Heart left ventricle (tissue), 13 donors: ENCODE measurements around the gene TTN.

ENCODE experiments used
- CTCF ChIP-seq, 12 donors: fragments of 200-600 bp; sonication (generic) in 4 of 12; IDR thresholded peaks; one replicate each; pipeline versions ENCODE4 v1.5.0 to v1.8.0; 2018 to 2022; ENCODE audit warnings: antibody characterized with exemption in 12 of 12, mild to moderate bottlenecking in 5 of 12
- POLR2A ChIP-seq, 2 donors: fragments of 450-650 bp; IDR thresholded peaks; one replicate each; pipeline ENCODE4 v1.6.1; 2017; ENCODE audit warnings: antibody characterized with exemption in 2 of 2, mild to moderate bottlenecking in 2 of 2, moderate library complexity in 2 of 2
- donor health status: ischemic (EF 13 %, LVEDD 7.1; RV severe dilation, severe dysfunction).
- donor health status: DM: no; HTN: yes; CAD: no.
- donor health status: DM: no; HTN: no; CAD: no.
- donor health status: ischemic (EF 25% LVEDD 6.9; RV normal size, moderate dysfunction).
- donor health status: ischemic (EF 25% LVEDD 5.7; RV mildly dilated, moderate dysfunction).
- donor health status: ischemic (EF 35%, LVEDD 5.7; RV mildly dilated, moderate dysfunction).
- donor health status: nonischemic (EF 11% LVEDD 7.7; RV severe dilation, severe dysfunction).
- donor health status: DM: yes; HTN: yes; CAD: no.
- donor health status: PGD.
- donor health status: ischemic (EF 29% LVEDD 5.4; RV normal size, mild dysfunction).
- donor health status: nonischemic (EF 23%, LVEDD 6.1; RV moderate dilation, normal function).

GRCh38 chr2:178716394-178716793, 90.8 kb downstream of the TTN start:
- TF ChIP-seq CTCF (IDR thresholded peaks at IDR 0.05) (no peak), POLR2A (IDR thresholded peaks at IDR 0.05) (no peak)
